ENCODE measurements around the gene ATF7.

ATF7 gene

DNA sequence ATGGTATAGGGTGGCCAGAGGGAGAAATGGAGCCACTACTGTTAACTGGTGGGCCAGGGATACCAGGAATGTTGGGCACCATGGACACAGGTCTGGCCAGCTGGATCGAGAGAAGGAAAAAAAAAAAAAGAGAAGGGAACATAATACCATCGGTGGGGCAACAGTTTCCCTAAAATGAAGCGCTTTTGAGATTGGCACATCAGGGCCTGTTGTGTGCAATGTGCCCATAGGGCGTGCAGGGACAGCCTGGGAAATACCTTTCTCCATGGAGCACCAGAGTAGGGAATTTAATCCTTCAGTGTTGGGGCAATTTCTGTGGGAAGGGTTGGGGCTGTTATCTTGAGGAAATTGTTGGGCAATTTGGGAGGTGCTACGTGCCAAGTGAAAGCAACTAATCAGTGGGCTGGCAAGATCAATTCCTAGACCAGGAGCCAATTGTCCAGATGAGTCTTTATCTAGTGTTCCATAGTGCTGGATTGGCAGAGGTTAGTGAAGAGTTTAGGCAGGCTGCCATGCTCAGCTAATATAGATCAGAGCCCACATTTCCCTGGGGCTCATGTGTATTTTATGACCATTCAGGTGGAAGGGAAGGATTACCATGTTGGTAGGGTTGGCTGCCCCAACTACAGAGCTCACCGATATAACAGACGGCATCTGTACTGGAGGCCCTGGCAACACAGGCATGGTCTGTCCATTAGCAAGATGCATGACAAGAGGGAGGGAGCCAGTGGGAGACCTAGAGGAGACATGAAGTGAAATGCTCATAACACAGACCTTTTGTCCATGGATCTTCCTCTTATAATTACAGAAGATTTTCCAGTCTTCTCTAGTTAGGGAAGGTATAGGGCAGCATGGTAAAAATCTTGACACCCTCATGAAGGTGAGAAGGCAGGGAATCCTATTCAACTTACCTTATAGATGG is 93.4 kb downstream of the ATF7 start:
- TF ChIP-seq, protein P1, sequence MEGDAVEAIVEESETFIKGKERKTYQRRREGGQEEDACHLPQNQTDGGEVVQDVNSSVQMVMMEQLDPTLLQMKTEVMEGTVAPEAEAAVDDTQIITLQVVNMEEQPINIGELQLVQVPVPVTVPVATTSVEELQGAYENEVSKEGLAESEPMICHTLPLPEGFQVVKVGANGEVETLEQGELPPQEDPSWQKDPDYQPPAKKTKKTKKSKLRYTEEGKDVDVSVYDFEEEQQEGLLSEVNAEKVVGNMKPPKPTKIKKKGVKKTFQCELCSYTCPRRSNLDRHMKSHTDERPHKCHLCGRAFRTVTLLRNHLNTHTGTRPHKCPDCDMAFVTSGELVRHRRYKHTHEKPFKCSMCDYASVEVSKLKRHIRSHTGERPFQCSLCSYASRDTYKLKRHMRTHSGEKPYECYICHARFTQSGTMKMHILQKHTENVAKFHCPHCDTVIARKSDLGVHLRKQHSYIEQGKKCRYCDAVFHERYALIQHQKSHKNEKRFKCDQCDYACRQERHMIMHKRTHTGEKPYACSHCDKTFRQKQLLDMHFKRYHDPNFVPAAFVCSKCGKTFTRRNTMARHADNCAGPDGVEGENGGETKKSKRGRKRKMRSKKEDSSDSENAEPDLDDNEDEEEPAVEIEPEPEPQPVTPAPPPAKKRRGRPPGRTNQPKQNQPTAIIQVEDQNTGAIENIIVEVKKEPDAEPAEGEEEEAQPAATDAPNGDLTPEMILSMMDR (conservative IDR thresholded peaks at IDR 0.05) = no peak
- no peak overlapping the region for H3K27ac ChIP-seq

DNA sequence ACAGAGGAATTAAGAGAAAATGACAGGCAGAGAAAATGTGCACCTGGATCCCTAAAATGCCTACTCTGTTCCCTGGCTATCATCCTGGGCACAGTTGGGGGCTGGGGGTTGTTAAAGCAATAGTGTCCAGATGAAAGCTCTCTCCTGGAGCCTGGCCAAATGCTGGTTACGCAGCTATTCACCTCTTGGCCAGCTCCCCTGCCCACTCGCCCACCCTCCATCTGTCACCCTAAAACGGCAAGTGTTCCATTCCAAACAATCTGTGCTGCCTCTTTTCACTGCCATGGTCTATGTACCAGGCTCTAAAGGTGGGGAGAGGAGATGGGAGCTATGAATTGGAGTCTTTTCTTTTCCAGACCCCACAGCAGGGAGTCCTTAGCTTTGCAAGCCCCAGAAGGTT is 94.2 kb downstream of the ATF7 start:
- no peak overlapping the region for H3K27ac ChIP-seq
- TF ChIP-seq, protein P1 (conservative IDR thresholded peaks at IDR 0.05) = no peak

DNA sequence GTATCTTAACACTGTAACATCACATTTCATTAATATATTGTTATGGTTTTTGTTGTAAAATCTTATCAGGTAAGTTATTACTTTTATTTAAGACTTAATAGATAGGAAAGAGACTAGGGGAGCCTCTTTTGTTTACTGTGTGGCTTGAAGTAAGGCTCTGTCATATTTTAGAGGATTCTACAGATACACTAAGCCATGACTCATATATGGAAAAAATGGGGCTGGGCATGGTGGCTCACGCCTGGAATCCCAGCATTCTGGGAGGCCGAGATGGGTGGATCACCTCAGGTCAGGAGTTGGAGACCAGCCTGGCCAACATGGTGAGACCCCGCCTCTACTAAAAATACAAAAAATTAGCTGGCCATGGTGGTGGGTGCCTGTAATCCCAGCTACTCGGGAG is 95.3 kb downstream of the ATF7 start:
- TF ChIP-seq, protein P1 (conservative IDR thresholded peaks at IDR 0.05) = no peak
- no peak overlapping the region for H3K27ac ChIP-seq

DNA sequence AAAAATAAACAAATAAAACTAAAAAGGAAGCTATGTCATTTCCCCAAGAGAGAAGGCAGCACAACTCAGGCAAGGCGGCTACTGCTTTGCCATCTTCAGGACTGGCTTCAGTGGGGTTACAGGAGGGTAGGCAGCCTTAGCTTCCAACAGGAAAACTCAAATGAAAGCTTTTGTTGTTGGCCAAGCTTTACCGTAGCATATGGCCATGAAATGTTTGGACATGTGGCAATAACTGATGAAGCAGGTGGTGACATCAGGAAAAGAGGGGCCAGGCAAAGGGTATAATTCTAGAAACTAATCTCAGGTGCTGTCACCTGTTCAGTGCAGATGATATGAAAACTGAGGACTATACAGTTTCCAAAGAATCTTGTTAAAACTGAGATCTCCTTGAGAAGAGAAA is 96.1 kb downstream of the ATF7 start:
- TF ChIP-seq, protein P1 (conservative IDR thresholded peaks at IDR 0.05) = no peak
- H3K27ac ChIP-seq = no peak overlapping the region

DNA sequence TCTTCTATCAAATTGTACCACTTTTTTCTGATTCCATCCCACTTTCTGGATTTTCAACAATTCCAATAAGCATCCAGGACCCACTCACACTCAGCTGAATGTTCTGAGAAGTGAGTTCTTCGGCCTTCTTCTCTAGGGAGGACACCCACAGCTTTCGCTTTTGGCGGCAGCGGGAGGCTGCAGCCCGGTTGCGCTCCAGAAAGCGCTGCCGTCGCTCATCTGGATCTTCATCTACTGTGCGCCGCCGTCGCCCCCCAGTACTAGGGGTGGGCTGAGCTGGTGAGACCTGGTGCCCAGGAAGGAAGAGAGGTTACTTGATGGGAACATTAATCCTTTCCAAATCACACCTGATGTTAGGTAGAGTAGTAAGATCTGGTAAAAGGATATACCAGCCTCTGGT is 101.7 kb downstream of the ATF7 start:
- TF ChIP-seq, protein P1 (conservative IDR thresholded peaks at IDR 0.05) = no peak

DNA sequence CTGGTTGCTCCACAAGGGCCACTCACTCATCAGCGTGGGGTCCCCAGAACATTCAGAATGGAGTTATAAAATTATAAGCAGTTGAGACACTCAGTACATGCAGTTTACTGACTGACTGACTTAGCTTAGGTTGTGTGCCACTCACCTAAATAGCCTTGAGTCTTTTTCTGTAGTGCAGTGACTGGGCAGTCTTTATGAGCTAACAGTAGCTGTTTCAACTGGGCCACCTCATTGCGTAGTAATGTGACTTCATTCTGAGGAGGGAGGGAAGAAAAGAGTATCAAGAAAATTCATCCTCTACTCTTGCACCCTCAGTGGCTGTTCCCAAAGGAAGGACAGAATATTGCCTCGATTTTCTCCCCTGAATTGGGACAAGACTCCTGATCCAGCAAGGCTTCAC is 103.1 kb downstream of the ATF7 start:
- TF ChIP-seq, protein P1 (conservative IDR thresholded peaks at IDR 0.05) = no peak
- H3K27ac ChIP-seq = no peak overlapping the region

More for the DNA sequence above, 101.7 kb downstream of the ATF7 start:
- no peak overlapping the region for H3K27ac ChIP-seq

DNA sequence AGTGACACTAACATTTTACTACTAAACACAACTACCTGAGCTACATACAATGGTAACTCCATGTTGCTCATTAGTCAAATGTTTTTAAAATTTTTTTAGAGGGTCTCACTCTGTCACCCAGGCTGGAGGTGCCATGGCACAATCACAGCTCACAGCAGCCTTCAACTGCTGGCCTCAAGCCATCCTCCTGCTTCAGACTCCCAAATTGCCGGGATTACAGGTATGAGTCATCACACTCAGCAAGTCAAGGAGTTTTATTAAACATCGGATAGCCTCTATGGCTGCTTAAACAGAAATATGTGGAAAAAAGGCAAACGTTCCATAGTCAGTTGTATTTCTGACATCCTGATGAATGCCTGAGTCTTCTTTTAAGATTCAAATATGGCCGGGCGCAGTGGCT is 107.8 kb downstream of the ATF7 start:
- H3K27ac ChIP-seq = no peak overlapping the region
- TF ChIP-seq, protein P1 (conservative IDR thresholded peaks at IDR 0.05) = no peak
